HTERT RPE-1 (cell line): Measurements from ENCODE around the gene KMT2D.

Experiments
- in situ Hi-C: fragments of 300-500 bp; cut with MboI; formaldehyde crosslinking; loops from 4 replicates; pipeline ENCODE4 v1.14.3; 2020; ENCODE audit warnings: low sequenced_read_pairs

Gene KMT2D

DNA sequence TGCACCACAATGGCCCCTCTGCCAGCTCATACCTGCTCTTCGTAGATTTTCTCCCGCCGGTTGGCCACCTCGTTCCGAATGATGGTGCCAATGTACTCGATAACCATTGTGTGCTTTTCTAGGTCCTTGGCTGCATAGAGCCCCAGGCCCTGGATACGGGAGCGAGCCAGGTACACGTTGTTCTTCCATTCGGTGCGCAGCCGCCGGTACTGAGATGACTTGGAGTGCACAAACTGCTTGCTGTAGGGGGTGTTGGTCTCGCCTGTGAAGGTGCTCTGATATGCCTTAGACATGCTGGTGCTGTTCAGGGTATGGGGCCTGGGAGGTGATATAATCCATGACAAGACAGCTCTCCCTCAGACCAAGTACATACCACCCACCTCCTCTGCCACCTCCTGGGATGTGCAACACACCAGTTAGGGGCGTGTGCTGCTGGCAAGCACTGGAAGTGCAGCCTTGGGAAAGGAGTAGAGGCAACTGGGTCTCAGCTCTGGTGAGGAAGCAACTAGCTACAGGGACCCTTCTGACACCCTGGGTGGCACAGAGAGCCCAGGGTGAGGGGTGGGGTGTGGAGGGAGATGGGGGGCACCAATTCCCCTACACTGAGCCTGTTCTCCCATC lies 37.9 kb downstream of the KMT2D start:
- in situ Hi-C loops = no loop called here

DNA sequence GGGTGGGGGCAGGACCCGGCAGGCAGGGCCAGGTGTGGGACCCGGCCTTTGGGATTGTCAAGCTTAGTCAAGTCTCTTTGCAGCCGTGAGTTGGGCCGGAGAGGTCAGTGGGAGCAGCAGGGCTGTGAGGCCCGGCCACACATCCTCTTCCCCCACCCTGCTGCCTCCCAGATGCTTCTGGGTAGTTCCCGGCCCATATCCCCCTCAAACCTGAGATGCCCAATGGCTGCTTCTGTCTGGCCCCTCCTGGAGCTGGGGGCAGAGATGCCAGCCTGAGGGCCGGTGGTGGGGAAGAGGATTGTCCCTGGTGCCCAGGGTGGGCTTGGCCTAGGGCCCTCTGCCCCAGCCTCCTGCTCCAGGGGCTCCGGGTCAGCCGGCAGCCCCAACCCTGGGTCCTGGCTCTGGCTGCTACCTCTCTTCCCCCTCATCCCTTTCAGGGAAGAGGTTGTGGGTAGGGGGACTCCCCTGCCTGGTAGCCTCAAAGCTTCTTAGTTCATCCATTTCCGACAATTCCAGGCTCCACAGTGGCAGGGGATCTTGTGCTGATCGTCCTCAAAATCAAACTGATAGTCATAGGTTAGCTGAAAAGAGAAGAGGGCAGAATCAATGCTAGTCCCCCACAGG lies 39.2 kb downstream of the KMT2D start:
- in situ Hi-C loops = no loop called here

DNA sequence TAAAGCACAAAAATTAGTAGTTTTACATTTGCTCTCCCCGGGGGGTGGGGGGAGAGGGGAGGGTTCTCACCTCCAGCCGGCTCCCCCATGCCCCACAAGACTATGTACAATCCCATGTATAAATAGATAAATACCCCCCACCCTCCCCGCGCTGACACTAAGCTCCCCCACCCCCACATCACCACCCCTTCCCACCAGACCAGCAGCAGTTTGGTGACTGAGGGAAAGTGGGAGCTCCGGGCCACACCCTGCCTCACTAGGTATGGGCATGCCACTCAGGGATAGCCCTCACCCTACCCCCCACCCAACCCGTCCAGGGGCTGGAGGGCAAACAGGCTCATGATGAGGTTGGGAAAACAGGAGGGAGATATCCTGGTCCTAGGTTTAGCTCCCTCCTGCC lies 40.2 kb downstream of the KMT2D start:
- in situ Hi-C loops = no loop called here

DNA sequence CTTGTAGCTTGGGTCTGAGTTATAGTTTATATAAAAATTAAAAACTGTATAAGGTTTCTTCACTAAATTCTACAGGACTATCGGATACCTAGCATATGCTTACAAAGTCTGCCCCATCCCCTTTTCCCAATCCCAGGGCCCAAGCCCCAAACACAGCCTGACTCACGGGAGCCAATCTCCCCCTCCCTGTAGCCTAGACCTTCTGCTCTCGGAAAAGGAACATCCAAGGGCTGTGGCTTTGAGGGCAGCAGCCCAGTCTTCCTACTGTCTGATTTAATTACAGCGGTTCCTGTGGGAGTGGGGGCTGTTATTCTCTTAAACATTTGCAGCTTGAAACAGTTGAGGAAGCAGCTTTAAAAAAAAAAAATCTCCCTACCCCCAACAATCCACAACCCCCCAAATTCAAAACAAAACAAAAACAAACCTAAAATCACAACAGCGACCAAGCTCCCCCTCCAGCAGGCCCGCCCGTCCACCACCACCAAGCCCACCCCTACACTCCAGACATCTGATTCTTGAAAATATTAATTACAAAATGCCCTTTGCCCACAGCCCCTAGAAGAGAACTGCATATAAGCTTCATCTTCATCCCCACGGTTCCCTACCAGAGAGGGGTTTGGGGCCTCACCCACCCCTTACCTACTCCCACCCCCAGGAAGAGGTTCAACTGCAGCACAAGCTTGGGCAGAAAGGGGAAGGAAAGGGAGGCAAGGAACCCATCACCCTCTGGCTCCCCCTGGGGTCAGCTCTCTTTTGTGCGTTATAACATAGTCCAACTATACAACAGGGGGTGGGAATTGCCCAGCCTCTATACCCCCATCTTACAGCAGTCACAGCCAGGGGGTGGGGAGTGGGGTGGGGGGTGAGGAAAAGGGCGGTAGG lies 40.9 kb downstream of the KMT2D start:
- in situ Hi-C loops = no loop called here

DNA sequence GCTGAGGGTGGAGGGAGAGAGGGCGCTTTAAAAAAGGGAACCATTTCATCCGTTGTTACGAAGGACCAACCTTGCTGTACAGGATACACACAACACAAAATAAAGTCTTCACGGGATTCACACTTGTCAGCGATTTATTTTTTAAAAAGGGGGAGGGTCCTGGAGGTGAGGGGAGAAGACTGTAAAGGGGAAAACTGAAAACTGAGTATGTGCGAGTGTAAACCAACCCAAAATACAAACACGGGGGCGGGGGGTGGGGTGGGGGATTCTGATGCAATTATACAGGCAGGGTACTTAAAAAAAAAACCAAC lies 41.5 kb downstream of the KMT2D start:
- in situ Hi-C loops = no loop called here

DNA sequence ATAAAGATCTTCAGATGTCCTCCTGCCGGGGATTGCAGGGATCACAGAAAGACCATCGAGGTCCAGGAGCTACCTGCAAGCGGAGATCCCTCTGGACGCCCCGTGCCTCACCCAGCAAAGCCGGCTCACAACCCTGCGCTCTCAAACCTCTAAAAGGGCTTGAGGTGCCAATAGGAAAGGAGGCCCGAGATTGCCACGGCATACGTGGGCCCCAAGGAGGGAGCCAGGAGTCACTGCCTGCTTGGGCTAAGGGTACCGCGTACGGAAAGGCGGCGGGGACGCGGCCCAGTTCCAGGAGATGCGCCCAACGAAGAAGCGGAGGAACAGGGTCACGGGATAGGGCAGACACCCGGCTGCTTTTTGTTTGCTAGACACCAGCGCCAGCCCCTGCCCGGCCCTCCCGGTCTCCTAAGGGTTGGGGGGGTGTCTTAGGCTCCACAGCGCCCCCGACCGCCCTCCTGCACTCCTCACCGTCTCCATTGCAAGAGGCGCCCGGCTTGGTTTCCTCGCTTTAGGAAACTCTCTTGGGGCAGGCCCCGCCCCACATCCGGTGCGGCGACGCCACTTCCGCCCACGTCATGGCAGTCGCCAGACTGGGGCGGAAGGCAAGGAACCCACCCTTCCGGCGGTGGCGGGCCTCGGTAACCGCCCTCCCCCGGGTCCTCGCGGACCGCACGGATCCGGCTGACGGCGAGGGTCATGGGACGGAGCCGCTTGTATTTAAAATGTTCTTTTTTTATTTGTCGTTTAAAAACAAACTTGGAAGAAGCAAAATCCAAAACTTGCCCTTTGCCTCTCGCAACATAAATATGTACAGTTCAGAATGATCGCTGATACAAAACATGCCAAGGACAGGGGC lies 42.1 kb downstream of the KMT2D start, which contains the start of gene PRKAG1:
Gene PRKAG1 (minus strand): TSS at position 516 of the 859 bp plus-strand sequence. CDS start 36 bp downstream, at position 480.
- in situ Hi-C loops = no loop called here

DNA sequence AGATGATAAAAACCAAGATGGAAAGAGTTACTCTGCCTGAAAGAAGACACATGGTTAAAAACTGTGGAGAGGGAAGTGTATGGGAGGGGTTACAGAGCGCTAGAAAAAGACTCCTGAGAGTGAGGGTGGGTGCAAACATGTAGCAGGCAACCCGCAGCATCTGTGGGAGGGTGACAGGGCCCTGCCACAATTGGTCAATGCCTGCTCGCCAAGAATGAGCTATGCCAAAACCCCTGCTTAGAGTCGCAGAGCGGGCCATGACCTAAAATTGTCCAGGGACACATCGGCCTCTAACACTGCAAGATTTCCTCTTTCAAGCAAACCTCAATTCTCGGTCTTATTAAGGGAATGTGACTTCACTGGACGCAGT lies 42.7 kb downstream of the KMT2D start:
- in situ Hi-C loops = no loop called here

DNA sequence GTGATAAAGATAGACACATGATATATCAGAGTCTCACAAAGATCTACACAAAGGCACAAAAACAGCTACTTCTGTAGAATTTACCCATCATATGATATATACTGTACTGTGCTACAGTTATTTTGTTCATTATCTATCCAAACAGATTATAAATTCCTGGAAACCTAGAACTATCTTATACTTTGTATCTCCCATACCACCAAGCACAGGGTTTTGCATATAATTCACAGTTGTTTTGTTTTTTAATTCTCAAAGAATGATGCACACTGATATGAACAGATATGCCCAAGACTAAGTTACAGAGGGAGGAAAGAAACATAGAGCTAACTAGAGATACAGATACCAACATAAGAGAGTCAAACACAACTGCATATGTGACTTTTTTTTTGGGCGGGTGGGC lies 45.4 kb downstream of the KMT2D start:
- in situ Hi-C loops = no loop called here

DNA sequence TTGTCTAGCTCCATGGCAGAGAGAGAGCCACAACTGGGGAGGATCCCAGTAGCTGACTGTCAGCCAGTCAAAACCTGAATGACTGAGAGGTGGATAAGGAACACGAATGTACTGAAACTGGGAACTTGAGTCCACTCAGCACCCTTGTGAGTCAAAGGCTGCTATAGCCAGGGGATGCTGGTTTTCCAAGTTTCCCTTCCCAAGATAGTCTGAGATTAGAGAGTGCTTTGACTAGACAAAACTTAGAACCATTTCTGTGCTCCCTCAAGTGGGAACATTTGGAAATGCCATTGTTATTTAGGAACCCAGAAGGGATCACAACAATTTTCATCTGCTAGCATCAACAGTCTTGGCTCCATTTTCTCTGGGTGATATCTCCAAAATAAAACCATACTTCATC lies 46.0 kb downstream of the KMT2D start:
- in situ Hi-C loops = no loop called here

DNA sequence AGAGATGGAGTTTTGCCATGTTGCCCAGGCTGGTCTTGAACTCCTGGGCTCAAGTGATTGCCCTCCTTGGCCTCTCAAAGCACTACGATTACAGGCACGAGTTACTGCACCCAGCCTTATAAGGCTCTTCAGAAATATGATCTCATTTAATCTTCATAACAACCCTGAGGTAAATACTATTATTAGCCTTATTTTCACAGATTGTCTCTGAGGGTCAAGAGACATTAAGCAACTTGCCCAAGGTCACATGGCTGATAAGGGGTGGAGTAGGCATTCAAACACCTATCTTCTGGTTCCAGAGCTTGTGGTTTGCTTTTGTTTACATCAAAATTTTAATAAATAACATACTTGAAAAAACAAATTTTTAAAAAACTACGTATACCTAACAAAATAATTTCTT lies 47.2 kb downstream of the KMT2D start:
- in situ Hi-C loops = no loop called here

DNA sequence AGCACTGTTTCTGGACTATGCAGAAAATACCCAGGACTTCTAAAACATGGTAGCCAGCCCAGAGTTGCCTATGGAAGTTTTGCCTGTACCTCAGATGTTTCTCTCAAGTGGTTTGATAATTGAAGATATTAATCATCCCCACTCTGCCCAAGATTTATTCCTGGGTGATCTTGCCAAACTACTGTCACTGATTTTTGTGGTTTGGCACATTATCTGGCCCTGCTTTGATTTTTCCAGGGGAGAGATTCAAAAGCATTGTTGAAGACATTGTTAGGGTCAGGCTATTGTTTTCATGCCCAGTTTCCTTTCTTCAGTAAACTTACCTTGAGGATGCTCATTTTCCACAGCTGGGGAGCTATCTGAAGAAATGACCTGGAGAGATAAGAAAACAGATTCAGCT lies 47.9 kb downstream of the KMT2D start:
- in situ Hi-C loops = no loop called here
